GM23248 (cell line): ENCODE results near the gene SLC2A13.

Source experiments
- EZH2 ChIP-seq: fragments of 200-600 bp; sonication (generic); IDR thresholded peaks from 2 replicates; pipeline ENCODE4 v1.6.1; 2018; ENCODE audit warnings: antibody characterized with exemption, mild to moderate bottlenecking; ENCODE audit not compliant: insufficient read depth, poor library complexity, severe bottlenecking
- EZH2phosphoT487 ChIP-seq: fragments of 200-600 bp; sonication (generic); IDR thresholded peaks from 2 replicates; pipeline ENCODE4 v1.6.1; 2018; ENCODE audit warnings: antibody characterized with exemption, moderate library complexity, mild to moderate bottlenecking, low read depth; ENCODE audit not compliant: insufficient read depth

- no peak for TF ChIP-seq EZH2
- TF ChIP-seq EZH2phosphoT487 = no peak
Measured at GRCh38 chr12:39846304-39846703, 259.6 kb downstream of the SLC2A13 start.
